Panc1 (cell line): ENCODE results near the gene NDUFS6.

Experiments
- POLR2AphosphoS5 ChIP-seq: IDR thresholded peaks from 2 replicates; pipeline ENCODE4 v1.6.1; 2012; ENCODE audit warnings: mild to moderate bottlenecking, low read depth, low read length, moderate library complexity
- SIN3A ChIP-seq: IDR thresholded peaks from 2 replicates; pipeline ENCODE4 v1.6.1; 2012; ENCODE audit warnings: low read depth, mild to moderate bottlenecking, low read length, moderate library complexity, borderline replicate concordance; ENCODE audit not compliant: insufficient read depth
- TF ChIP-seq, protein P1 (sequence below): fragments of 450-650 bp; IDR thresholded peaks from 2 replicates; pipeline ENCODE4 v1.5.1; 2017; ENCODE audit warnings: mild to moderate bottlenecking
- TF ChIP-seq, protein P2 (sequence below), 2 experiments: IDR thresholded peaks; 2 replicates each; pipeline ENCODE4 v1.6.1; 2011 to 2012; ENCODE audit warnings: low read depth in 2 of 2, control low read depth in 1 of 2, low read length in 1 of 2, mild to moderate bottlenecking in 1 of 2, moderate library complexity in 1 of 2; ENCODE audit not compliant: insufficient read depth in 1 of 2

DNA sequence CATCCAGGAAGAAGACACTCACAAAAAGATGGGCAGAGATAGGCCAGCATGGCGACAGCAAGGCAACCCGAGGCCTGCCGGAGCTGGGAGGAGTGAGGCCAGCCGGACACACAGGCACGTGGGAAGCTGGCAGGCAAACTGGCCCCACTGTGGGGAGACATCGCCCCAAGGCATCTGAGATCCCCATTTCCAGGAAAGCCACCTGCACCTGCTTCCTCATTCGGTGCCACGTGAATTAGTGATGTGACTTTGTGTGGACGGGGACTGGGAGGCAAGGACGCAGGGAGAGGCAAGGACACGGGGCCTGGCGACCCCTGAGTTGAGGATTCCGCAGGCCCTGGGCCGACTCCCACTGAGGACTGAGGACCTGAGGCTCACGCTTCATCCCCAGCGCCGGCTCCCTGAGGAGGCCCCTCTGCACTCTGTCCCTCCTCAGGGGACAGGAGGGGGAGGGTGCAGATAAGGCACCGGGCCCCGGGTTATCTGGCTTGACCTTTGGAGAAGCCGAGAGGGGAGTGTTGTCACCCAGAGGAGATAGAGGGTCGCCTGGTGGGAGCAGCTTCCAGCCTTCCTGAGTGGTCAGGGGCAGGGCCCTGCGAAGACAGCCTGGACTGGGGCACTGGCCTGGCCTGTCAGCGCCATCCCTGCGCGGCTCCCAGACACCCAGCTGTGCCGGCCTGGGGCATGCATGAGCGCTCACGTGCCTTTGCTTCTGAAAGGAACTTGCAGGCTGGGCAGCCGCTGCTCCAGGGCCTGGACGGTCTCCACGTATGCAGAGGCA, 39.7 kb downstream of the NDUFS6 start:
- TF ChIP-seq, protein P1, sequence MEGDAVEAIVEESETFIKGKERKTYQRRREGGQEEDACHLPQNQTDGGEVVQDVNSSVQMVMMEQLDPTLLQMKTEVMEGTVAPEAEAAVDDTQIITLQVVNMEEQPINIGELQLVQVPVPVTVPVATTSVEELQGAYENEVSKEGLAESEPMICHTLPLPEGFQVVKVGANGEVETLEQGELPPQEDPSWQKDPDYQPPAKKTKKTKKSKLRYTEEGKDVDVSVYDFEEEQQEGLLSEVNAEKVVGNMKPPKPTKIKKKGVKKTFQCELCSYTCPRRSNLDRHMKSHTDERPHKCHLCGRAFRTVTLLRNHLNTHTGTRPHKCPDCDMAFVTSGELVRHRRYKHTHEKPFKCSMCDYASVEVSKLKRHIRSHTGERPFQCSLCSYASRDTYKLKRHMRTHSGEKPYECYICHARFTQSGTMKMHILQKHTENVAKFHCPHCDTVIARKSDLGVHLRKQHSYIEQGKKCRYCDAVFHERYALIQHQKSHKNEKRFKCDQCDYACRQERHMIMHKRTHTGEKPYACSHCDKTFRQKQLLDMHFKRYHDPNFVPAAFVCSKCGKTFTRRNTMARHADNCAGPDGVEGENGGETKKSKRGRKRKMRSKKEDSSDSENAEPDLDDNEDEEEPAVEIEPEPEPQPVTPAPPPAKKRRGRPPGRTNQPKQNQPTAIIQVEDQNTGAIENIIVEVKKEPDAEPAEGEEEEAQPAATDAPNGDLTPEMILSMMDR, result no peak
- no peak for TF ChIP-seq POLR2AphosphoS5
- TF ChIP-seq, protein P2, sequence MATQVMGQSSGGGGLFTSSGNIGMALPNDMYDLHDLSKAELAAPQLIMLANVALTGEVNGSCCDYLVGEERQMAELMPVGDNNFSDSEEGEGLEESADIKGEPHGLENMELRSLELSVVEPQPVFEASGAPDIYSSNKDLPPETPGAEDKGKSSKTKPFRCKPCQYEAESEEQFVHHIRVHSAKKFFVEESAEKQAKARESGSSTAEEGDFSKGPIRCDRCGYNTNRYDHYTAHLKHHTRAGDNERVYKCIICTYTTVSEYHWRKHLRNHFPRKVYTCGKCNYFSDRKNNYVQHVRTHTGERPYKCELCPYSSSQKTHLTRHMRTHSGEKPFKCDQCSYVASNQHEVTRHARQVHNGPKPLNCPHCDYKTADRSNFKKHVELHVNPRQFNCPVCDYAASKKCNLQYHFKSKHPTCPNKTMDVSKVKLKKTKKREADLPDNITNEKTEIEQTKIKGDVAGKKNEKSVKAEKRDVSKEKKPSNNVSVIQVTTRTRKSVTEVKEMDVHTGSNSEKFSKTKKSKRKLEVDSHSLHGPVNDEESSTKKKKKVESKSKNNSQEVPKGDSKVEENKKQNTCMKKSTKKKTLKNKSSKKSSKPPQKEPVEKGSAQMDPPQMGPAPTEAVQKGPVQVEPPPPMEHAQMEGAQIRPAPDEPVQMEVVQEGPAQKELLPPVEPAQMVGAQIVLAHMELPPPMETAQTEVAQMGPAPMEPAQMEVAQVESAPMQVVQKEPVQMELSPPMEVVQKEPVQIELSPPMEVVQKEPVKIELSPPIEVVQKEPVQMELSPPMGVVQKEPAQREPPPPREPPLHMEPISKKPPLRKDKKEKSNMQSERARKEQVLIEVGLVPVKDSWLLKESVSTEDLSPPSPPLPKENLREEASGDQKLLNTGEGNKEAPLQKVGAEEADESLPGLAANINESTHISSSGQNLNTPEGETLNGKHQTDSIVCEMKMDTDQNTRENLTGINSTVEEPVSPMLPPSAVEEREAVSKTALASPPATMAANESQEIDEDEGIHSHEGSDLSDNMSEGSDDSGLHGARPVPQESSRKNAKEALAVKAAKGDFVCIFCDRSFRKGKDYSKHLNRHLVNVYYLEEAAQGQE (IDR thresholded peaks at IDR 0.05; ENCODE audit: insufficient read depth in 1 of 2, low read depth in 2 of 2, low read length in 1 of 2), result no peak
- no peak for TF ChIP-seq SIN3A
